Ovary (tissue), 3 donors: ENCODE measurements around the gene HIVEP3.

Experiments
- POLR2A ChIP-seq: fragments of 450-650 bp; IDR thresholded peaks from one replicate; pipeline ENCODE4 v1.6.1; 2017; ENCODE audit warnings: antibody characterized with exemption, mild to moderate bottlenecking, moderate library complexity
- TF ChIP-seq, protein P1 (sequence below), 3 donors: fragments of 450-650 bp in 2 of 3; fragments of 200-600 bp in 1 of 3; IDR thresholded peaks; one replicate each; pipeline versions ENCODE4 v1.5.1 to v1.8.0; 2016 to 2022; ENCODE audit warnings: antibody characterized with exemption in 3 of 3, mild to moderate bottlenecking in 1 of 3
- donor health status: DM: no; HTN: no; CAD: no.

DNA sequence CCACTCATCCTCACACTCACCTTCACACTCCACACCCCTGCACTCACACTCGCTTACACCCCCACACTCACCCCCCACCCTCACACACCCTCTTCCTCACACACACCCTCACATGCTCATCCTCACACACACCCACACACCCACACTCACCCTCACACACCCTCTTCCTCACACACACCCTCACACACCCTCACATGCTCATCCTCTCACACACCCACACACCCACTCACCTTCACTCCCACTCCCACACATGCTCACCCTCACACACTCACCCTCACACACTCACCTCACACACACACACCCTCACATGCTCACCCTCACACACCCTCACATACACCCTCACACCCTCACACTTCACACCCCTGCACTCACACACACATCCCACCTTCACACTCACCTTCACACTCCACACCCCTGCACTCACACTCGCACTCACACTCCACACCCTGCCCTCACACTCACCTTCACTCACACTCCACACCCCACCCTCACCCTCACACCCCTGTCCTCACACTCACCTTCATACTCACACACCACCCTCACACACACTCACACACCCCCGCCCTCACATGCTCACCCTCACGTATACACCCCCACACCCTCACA, 391.7 kb downstream of the HIVEP3 start:
- TF ChIP-seq, protein P1, sequence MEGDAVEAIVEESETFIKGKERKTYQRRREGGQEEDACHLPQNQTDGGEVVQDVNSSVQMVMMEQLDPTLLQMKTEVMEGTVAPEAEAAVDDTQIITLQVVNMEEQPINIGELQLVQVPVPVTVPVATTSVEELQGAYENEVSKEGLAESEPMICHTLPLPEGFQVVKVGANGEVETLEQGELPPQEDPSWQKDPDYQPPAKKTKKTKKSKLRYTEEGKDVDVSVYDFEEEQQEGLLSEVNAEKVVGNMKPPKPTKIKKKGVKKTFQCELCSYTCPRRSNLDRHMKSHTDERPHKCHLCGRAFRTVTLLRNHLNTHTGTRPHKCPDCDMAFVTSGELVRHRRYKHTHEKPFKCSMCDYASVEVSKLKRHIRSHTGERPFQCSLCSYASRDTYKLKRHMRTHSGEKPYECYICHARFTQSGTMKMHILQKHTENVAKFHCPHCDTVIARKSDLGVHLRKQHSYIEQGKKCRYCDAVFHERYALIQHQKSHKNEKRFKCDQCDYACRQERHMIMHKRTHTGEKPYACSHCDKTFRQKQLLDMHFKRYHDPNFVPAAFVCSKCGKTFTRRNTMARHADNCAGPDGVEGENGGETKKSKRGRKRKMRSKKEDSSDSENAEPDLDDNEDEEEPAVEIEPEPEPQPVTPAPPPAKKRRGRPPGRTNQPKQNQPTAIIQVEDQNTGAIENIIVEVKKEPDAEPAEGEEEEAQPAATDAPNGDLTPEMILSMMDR (IDR thresholded peaks at IDR 0.05), result no peak
- no peak for TF ChIP-seq POLR2A
